HG02759 (cell line): ENCODE results near the gene CNTFR.
"Not testable (repeated sequence)": the region's sequence is repeated elsewhere in the genome, so short reads cannot be mapped to it uniquely, and the experiment has no call there.

Source experiments
- ATAC-seq: cut with Tn5 transposase; IDR thresholded peaks from one replicate; pipeline ENCODE4 v1.9.1; 2021; ENCODE audit warnings: mild to moderate bottlenecking, moderate library complexity; ENCODE audit not compliant: unreplicated experiment

Gene CNTFR, protein sequence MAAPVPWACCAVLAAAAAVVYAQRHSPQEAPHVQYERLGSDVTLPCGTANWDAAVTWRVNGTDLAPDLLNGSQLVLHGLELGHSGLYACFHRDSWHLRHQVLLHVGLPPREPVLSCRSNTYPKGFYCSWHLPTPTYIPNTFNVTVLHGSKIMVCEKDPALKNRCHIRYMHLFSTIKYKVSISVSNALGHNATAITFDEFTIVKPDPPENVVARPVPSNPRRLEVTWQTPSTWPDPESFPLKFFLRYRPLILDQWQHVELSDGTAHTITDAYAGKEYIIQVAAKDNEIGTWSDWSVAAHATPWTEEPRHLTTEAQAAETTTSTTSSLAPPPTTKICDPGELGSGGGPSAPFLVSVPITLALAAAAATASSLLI

DNA sequence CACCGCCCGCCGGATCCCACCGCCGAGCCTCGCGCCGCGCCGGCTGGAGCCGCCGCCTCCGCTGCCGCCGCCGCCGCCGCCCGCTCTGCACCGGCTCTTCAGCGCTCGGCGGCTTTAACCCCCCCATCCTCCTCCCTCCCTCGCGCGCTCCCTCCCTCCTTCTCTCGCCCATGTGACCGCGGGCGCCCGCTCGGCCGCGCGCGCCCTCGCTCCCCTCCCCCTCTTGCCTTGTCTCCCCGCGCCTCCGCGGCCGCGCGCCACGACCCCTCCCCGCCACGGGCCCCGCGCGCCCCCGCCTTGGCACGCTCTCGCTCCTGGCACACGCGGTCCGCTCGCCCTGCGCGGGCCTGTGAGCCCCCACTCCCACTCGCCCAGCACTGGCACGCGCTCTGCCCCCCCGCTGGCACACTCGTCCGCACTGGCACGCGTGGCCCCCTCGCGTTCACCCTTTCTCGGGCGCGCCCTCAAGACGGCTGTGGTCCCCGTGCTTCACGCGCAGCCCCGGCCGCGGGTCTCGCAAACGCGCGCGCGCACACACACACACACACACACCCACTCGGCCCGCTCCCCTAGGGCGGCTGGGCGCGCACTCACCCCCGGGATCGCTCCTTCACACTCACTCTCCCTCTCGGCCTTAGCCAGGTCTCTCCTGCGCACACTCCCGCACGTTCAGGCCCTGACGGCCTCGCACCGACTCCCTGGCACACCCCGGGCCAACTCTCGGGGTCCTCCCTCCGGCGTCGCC, at the start of gene CNTFR:
Gene CNTFR, minus strand, starts transcription at position 89 of the 745 bp plus-strand sequence. CDS start 20,743 bp downstream, outside the sequence.
- no peak for ATAC-seq

DNA sequence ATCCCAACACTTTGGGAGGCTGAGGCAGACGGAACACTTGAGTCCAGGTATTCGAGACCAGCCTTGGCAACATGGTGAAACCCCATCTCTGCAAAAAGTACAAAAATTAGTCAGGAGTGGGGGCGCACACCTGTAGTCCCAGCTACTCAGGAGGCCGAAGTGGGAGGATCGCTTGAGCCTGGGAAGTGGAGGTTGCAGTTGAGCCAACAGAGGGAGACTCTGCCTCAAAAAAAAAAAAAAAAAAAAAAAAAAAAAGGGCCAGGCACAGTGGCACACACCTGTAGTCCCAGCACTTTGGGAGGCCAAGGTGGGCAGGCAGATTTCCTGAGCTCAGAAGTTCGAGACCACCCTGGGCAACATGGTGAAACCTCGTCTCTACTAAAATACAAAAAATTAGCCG, 49.8 kb upstream of the CNTFR start:
- not testable (repeated sequence) for ATAC-seq

- ATAC-seq = no peak
These were observed 48.6 kb upstream of the CNTFR start for GRCh38 chr9:34638138-34638445.

DNA sequence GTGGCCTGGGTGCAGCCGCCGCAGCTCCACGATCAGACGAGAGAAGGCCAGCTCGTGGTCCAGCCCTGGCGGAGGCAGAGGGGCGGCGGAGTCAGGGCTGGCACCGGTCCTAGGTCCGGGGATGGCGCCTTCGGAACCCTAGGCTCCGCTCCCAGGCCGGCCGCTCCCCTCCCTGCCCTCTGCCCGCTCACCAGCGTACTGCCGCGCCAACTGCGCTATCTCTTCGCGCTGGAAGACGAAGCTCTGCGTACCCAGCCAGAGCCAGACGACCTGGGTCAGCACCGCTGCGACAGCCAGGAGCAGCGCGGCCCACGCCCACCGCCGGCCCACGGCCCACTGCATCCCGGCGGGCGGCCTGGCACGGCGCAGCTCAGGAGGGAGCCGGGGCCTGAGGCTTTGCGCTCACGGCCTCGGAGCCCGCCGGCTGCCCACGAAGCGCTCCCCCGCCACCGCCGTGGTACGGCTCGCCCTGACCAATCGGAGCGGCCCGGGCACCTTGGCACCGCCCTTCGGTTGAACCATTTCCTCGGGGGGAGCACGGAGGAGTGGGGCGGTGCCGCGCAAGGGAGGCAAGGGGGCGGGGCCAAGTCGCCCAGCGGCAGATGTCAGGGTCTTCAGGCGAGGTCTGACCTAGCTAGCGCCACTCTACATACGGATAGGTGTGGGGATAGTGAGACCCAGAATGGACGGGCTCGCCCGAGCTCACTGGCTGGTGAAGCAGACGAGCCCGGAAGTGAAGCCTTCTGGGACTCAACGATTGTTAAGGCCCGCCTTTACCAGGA, 48.0 kb upstream of the CNTFR start, which contains the start of gene SIGMAR1:
Gene SIGMAR1, minus strand, starts transcription at position 432 of the 782 bp plus-strand sequence. Its CDS starts 90 bp downstream, at position 342.
- ATAC-seq = peak; percentile 91

- ATAC-seq = peak; percentile 1
These were observed 47.3 kb upstream of the CNTFR start for GRCh38 chr9:34636791-34637355.

DNA sequence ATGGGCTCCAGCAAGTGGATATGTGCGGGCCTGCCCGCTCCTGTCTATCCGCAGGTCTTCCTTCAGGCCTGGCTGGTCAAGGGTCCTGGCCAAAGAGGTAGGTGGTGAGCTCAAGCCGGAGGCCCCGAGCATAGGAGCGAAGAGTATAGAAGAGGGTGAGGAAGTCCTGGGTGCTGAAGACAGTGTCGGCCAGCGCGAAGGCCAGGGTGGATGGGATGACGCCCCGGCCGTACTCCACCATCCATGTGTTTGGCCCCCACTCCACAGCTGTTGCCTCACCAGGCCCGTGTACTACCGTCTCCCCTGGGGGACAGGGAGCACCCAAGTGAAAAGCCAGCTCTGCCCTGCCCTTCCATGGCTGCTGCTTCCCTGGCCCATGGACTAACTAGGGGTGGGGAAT, 46.0 kb upstream of the CNTFR start:
- no peak for ATAC-seq

- no peak for ATAC-seq
These were observed 45.2 kb upstream of the CNTFR start for GRCh38 chr9:34634551-34635248.

GRCh38 chr9:34633851-34634550, 44.5 kb upstream of the CNTFR start:
- ATAC-seq = no peak

GRCh38 chr9:34633166-34633565, 43.6 kb upstream of the CNTFR start:
- no peak for ATAC-seq

- ATAC-seq = no peak
These were observed 41.1 kb upstream of the CNTFR start for GRCh38 chr9:34630402-34631154.

- no peak for ATAC-seq
These were observed 39.9 kb upstream of the CNTFR start for GRCh38 chr9:34629491-34629808.

DNA sequence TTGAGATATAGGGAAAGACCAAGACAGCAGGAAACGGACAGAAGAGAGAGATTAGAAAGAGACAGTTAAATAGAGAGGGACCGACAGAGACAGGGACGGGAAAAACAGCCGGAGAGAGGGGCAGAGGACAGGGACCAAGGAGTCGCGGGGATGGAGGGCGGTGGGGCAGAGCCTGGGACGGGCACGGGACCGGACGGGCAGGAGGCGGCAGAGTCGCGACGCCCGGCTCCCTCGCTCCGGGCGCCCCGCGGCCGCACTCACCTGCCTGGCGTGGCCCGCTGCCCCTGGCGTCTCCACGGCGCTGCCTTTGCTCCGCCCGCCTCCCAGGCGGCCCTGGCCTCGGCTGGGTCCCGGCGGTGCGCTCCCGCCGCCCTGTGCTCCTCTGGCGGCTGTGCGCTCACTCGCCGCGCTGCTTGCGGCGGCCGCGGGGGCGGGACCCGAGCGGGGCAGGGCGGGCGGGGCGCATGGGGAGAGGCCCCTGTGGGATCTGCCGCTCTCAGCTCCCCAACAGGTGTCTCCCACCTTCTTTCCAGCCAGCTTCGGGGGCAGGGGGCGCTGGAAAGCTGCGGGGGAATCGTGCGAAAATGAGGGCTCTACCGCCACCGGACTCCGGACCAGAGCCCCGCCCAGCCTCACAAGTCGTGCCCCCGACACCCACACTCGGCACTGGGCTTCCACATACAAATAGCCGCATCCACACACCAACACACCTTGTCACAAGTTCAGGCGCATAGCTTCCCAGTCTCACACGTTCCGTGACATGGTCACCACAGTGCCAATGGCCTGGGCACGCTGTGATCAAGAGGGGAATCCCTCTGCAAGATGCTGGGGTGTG, 39.3 kb upstream of the CNTFR start, which contains the start of gene ARID3C:
Gene ARID3C, minus strand, starts transcription at position 411 of the 835 bp plus-strand sequence. CDS start 1,052 bp downstream, outside the sequence.
- peak; percentile 57 for ATAC-seq

DNA sequence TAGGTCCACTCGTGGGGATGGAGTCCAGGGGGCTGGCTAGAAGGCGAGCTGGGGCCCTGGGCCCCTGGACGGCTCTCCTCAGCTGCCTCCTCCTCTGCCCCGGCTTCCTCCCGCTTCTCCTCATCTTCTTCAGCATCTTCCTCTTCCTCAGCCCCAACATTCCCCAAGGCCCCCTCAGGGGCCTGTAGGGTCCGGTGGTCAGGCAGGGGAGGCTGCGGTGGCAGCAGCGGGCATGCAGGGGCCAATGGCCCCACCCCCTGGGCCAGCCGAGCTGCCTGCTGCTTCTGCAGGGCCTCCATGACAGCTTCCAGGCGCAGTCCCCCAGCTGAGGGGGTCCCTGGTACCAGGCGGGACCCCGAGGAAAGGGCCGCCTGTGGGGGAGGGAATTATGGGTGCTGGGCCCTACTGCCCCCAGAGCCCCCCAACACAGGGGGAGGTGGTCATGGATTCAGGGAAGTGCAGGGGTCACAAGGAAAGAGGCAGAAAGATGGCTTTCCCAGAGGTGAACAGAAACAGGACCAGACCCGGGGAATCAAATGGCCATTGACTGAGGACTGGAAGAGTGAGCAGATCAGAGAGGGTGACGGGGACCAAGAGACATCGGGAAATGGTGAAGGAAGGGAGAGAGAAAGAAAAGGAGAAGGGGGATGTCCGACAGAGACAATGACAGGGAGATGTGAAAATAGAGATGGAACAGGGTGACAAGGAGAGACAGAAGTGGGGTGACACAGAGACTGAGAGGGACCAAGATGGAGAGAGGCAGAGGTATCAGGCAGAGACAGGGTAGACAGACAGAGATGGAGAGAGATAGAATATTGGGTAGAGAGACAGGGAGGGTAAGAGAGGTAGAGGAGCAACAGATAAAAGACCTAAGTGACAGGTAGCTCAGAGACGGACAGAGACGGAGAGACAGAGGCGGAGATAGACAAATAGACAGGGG, 38.5 kb upstream of the CNTFR start:
- no peak for ATAC-seq

DNA sequence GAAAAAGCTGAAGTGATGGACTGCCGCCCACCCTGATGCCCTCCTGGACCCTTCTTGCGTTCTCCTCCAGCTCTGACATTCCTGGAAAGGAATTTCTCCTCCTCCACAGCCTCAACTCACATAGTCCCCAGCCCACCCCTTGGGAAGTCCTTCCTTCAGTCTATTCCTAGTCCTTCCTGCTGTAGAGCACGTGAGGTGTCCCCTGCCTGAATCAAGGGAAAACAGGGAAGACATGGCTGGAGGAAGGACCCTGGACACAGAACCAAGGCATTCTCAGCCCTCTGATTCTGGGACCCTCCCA, 35.6 kb upstream of the CNTFR start:
- ATAC-seq = no peak

GRCh38 chr9:34624475-34625185, 35.1 kb upstream of the CNTFR start:
- no peak for ATAC-seq

- ATAC-seq = no peak
These were observed 34.1 kb upstream of the CNTFR start for GRCh38 chr9:34623374-34624235.
